NOMO-1 treated with dmso at 0.1 percent for 144 hours (cell line): ENCODE results near the gene PHAX.
"Not testable (repeated sequence)": the region's sequence is repeated elsewhere in the genome, so short reads cannot be mapped to it uniquely, and the experiment has no call there.

ENCODE experiments used
- DNase-seq: peaks from one replicate; lab custom pipeline; 2025; ENCODE audit not compliant: unreplicated experiment; lab: John Stamatoyannopoulos, UW

Gene PHAX

GRCh38 chr5:126651013-126651577 lies 50.3 kb downstream of the PHAX start:
- no peak for DNase-seq

- DNase-seq: peak; percentile 9
These were observed 55.8 kb downstream of the PHAX start for GRCh38 chr5:126656401-126657007.

DNA sequence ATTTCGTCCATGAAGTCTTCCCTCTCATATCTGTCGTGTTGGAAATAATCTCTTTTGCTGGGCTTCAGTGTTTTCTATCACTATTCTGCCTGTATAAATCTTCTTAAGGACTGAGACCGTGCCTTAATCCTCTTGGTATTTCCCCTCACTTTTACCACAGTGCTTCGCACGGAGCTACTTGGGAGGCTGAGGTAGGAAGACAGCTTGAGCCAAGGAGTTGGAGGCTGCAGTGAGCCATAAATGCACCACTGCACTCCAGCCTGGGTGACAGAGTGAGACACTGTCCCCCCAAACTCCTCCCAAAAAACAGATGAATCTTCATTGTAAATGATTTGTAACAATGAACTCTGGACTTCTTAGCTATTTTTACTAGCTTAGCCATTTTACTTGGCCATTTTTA lies 57.8 kb downstream of the PHAX start:
- DNase-seq: no peak

GRCh38 chr5:126659805-126660482 lies 59.2 kb downstream of the PHAX start:
- no peak for DNase-seq

DNA sequence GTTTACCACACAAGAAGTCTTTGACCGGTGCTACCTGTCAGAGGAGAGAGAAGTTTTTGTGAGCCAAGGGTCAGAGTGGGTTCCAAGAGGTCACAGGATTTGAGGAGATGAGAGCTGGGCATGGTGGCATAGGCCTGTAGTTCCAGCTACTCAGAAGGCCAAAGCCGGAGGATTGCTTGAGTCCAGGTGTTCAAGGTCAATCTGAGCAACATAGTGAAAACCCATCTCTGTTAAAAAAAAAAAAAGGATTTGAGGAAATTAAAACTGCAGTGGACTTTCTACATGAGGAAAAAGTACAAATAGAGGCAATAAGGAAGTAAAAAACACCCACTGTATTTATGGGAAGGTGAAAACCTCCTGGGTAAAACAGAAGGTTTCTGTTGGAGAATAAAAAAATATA lies 63.8 kb downstream of the PHAX start:
- DNase-seq: no peak

- not testable (repeated sequence) for DNase-seq
These were observed 69.4 kb downstream of the PHAX start for GRCh38 chr5:126670109-126670508.

DNA sequence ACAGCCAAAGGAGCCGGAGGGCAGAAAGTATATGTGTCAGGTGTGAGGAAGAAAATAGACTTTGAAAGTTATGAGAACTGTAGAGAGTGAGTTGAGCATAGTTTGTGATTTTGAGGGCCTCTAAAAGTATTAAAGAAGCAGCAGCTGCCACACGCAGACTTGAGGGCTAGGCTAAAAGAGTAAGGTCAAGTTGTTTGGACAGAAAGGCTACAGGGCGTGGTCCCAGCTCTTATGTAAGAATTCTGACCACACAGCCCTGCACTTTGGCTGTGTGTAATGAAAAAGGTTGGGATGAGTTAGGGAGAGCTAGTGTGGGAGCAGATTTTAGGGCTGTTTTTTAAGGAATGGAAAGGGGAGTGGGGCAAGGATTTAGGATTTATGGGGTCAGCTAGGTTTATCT lies 70.9 kb downstream of the PHAX start:
- not testable (repeated sequence) for DNase-seq

DNA sequence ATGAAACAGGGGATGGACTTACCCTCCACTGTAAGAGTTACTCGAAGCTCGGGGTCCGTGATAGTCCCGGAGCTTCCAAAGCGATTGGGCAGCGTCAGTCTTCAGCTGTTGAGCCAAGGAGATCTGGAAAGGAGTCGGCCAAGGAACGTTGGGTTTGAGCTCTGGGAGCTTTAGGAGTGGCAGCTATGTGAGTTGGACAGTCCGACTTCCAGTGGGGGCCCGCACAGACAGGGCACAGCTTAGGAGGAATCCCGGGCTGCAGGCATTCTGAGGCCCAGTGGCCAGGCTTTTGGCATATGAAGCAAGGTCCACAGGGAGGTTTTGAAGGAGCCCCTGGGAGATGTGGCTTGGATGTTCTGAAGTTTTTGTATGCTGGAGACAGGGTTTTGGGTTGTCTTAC lies 72.7 kb downstream of the PHAX start:
- no peak for DNase-seq

GRCh38 chr5:126674145-126674544 lies 73.4 kb downstream of the PHAX start:
- no peak for DNase-seq

DNA sequence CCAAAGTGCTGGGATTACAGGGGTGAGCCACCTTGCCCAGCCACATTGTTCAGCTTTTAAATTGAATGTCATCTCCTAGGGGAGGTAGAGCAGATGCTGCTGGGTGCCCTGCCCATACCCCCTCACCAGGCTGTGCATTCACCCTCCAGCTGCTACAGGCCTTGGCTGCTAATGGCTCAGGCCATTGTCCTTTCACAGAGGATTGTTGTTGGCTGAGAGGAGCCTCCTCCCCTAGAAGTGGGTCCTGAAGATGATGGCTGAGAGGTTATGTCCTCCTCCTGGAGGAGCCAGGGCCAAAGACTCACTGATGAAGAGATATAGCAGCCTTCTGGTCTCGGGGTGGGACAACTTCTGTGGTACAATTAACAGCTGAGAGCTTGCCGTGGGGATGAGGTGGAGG lies 74.6 kb downstream of the PHAX start:
- no peak for DNase-seq

DNA sequence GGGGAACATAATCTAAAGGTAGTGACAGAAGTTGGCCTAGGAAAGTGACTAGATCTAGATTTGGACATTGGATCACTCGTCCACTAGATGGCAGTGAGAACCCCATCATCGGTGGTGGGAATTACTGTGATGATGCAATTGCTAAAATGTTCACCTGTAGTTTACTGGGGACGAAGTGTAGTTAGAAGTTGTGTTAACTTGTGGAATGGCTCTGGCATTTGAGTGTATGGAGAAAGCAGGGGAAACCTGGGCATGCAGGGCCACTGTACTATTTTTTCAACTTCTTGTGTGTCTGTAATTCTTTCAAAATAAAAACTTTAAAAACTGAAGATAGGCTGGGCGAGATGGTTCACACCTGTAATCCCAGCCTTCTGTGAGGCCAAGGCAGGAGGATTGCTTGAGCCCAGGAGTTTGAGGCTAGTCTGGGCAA lies 75.5 kb downstream of the PHAX start:
- peak; percentile 34 for DNase-seq
